ENCODE measurements around the gene ZNF471.
A peak's percentile ranks its signal among the peaks of the same experiment; 100 is the strongest.

ZNF471 gene

DNA sequence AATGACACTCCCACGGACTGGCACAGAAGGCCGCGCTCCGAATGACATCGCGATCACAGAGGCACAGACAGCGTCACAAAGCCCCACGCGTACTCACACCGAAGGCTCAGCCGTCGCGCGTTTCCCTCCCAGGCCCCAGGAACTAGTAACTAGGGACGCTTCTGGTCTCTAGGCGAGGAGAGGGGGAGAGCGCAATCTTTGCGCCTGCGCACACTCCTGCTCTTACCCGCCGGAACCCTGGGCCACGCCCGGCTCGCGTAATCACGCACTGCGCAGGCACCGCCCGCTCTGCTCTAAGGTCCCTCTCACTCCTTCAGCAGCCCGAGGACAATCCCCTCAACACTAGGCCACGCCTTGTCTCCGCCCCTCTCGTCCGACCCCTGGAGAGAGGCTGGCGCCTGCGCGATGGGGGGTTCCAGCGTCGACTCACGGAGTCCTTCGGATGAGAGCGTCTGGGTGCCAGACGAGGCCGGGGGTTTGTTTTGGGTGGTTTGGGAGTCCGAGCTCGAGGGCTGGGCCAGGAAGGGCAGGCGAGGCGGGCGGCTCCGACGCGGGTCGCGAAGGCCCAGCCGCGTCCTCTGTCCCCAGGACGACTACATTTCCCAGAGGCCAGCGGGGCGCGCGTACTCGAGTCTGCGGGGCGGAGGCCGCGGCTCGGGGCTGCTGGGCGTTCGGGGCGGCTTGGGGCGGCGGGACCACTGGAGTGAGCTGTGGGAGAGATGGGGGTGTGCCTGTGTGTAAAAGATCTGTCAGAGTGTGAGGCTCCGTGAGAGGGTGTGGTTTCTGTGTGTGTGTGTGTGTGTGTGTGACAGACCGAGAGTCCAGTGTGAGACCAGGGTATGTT lies at the start of gene ZNF471:
Gene ZNF471, plus strand, starts transcription at position 410 of the 844 bp plus-strand sequence. CDS start 3,717 bp downstream, outside the sequence.
- DNase-seq = peak; percentile 86

DNA sequence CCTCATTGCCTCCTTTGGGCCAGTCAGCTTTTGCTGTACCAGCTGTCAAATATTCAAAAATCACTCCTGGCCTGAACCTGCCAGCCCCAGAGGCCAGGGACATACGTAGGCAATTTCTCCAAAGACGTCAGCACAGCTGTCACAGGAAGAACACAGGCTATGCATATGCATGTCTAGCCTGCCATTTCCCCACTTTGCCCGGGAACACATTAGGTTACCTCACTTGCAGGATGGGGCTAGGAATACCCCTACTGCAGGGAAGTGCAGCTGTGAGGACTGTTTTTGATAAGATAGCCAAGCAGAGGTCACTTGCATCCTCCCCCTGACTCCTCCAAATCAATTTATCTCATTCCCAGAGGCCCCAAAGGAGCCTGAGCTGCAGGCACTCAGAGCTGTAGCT lies 33.3 kb upstream of the ZNF471 start:
- no peak for DNase-seq

DNA sequence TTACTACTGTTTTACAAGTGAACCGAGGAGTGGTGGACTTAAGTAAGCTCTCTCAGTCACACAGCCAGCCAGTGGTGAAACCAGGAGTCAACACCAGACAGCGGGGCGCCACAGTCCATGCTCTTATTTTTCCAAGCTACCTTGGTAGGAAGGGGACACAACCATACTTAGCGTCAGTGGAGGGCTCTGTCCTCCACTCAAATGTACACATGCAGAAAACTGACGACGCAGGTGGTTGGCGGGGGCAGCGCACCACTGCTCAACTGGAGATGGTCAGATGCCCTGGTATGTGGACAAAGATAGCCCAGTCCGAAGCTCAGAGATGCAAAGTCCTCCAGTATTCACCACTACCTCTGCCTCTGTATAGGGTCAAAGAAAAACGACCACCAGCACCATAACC lies 31.6 kb upstream of the ZNF471 start:
- no peak for DNase-seq

DNA sequence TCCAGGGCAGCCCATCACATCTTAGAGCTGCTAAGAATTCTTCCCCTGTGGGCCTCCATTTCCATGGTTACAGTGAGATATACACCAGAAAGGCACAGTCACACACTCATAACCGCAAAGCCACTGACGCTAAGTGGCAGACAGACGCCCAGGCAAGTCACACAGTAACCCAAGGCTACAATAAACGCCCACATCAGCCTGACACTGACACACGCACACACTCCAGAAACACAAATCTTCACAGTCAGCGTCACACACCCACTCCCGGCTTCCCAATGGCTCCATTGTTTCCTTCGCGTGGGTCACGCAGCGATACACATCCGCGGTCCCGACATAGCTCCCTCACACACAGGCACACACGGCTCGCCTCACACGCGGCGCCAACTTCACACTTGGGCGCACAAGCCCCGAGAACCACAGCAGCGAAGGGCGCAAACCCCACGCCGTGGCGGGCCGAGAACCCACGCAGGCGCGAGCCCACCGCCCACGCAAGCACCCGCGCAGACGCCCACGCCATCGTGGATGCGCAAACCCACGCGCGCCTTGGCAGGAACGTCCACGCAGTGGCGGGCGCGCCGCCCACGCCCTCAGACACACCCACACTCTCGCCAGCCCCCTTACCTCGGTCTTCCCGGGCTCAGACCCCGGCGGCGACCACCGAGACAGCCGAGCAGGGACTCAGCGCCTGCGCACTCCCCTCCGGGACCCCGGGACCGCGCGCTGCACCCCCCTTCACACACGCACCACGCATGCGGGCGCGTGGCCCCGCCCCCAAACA lies 30.8 kb upstream of the ZNF471 start, which contains the start of gene ZNF667:
Gene ZNF667, minus strand, starts transcription at position 695 of the 778 bp plus-strand sequence. CDS start 14,975 bp downstream, outside the sequence.
- peak; percentile 50 for DNase-seq

DNA sequence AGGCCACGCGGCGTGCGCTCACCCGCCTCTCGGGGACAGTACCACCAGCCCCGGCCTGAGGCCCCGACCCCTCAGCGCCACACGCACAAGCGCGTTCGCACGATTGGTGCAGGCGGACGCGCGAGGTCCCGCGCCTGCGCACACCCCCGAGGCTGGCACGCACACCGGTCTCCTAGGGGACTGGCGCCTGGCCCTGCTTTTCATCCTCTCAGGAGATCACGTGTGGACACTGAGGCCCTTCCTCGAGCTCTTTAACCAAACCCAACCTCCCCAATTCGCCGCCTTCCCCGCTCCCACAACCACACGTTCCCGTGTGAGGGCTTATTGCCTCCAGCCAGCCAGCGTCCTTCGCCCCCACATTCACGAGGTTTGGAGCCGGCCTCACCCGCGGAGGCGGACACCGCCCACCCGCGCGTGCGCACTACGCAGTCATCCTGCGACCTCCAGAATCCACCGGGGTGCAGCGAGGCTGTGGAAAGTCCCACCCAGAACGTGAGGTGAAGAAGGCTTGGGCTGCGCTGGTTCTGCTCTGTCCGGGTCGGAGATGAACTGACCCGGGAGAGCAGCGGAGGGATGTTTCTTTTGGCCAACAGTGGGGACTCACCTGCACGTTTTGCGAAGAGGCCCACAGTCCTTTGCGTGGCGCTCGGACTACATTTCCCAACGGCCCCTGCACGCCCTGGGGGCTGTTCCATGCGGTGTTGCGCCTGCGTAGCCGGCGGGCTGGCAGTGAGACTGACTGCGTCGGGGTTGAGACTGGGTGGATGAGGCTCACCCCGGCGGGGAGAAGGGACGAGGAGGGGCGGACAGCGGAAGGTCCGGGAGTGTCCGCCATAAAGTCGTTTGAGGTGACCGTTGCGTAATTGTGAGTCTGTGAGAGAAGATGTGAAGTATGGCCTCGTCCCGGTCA lies 30.0 kb upstream of the ZNF471 start:
- peak; percentile 75 for DNase-seq

DNA sequence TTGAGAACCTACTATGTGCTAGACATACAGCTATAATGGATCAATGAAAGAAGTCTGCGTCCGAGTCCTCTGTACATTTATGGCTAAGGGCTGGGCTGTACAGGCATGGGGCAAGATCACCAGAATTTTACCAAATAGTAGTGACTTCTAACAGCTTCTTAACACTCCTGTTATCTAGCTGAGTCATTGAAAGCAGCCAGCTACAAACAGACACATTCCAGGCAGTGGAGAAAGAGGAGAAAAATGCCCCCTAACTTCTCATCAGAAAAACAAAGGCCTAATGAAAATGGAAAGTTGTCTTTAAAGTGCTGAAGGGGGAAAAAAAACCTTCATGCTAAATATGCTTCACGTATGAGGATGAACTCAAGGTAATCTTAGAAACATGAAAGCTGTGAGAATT lies 16.3 kb upstream of the ZNF471 start:
- no peak for DNase-seq

DNA sequence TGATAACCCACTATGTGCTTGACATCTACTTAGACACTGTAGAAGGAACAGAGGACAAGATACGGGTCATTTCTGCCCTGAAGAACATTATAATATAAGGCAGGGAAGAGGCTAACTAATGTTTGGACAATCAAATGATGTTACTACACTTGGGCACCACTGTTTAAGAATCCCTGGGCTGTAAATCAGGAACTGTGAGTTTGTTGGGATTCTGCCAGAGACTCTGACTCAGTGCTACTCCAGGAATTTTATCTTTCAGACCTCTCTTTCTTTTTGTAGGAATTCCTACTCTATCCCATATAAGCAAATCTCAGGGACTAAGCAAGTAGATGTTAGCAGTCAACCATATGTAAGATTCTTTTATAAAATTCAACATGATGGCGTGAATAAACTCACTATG lies 3.1 kb upstream of the ZNF471 start:
- no peak for DNase-seq

DNA sequence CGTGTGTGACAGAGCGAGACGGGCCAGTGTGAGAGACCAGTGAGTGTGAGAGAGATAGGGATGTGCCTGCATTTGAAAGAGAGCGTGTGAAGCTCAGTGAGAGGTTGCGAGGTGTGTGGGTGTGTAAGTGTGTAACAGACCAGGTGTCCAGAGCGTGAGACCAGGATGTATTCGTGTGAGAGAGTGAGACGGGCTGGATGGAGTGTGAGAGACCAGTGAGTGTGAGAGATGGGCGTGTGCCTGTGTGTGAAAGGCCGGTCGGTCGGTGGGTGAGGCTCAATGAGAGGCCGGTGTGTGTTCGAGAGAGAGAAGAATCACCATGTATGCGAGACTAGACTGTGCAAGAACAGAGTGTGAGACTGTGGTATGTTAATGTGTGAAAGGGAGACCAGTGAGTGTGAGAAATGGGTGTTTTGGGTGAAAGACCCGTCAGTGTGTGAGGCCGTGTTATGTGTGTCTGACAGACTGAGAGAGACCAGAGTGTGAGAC lies 679 bp downstream of the ZNF471 start:
- DNase-seq = no peak

DNA sequence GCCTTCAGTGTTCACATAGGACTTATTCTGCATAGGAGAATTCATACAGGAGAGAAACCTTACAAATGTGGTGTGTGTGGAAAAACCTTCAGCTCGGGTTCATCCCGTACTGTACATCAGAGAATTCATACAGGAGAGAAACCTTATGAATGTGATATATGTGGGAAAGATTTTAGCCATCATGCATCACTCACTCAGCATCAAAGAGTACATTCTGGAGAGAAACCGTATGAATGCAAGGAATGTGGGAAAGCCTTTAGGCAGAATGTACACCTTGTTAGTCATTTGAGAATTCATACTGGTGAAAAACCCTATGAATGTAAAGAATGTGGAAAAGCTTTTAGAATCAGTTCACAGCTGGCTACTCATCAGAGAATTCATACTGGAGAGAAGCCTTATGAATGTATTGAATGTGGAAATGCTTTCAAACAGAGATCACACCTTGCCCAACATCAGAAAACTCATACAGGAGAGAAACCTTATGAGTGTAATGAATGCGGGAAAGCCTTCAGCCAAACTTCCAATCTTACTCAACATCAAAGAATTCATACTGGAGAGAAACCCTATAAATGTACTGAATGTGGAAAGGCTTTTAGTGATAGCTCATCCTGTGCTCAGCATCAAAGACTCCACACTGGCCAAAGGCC lies 17.7 kb downstream of the ZNF471 start:
- DNase-seq = no peak

DNA sequence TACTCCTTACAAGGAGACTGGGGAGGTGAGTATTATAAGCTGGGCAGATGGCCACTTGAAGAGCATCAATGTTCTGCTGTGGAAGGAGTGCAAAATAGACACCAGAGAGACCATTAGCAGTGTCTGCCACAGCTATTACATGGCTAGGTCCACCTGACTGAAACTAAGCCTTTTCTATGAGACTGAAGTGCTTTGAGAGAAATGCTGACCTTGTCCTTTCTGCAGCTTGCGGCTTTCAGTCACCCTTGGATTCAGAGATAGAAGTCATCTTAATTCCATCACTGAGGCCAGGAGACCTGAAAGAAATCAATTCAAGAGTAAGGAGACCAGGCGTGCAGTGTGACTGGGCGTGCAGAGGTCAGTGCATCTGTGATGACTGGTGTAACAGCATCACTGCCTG lies 29.8 kb downstream of the ZNF471 start:
- no peak for DNase-seq

DNA sequence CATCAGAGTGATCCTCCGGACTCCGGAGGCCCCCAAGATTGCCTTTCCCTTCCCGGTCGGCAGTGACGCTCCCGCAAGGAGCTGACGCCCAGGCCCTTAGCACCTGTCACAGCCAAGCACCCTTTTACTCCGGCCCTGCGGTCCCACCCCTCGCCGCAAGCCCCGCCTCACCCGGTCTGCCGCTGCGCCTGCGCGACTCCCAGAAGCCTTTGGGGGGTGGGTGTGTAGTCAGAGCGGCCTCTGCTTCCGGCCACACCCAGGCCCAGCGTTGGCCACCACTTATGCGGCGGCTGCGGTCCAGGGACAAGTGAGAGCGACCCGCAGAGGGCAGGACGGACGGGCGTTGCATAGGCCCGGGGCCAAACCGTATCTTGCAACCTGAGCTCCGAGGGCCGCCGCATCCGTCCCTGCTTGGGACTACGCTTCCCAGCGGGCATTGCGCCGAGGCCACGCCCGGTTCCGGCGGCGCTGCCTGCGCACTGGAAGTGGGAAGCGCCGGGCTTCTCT lies 30.7 kb downstream of the ZNF471 start:
- peak; percentile 92 for DNase-seq

DNA sequence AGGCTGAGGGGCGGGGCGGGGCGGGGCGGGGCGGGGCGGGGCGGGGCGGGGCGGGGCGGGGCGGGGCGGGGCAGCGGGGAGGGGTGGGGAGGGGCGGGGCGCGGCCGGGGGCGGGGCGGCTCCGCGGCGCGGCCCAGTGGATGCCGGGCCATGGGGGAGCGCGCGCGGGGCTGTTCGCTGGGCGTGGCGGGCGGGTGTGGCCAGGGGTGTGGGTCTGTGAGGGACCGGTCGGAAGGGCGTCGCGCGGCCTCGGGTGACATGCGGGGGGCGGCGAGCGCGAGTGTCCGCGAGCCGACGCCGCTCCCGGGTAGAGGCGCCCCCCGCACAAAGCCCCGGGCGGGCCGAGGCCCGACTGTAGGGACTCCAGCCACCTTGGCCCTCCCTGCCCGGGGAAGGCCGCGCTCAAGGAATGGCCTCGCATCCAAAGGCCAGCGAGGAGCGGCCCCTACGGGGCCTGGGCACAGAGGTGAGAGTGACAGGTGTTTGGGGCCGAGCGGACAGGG lies 31.2 kb downstream of the ZNF471 start, which contains the start of gene ZFP28:
Gene ZFP28, plus strand, starts transcription at position 188 of the 503 bp plus-strand sequence. Its CDS starts 71 bp downstream, at position 259.
- peak; percentile 80 for DNase-seq

DNA sequence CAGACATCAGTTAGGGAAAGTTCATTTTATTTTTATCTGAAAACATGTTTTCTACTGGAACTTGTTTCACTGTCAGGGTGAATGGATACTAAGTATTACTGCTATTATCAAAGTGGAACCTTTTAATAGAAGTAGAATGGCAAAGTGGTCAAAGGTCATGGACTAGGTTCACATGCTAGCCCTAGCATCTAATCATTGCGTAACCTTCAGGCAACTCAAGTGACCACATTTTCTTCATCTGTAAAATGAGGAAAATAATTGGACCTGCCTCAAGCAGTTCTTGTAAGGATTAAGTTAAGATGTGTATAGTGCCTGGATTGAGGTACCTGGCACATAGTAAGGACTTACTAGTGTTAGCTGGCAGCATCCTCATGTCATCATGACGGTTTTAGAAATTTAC lies 36.1 kb downstream of the ZNF471 start:
- DNase-seq = no peak

DNA sequence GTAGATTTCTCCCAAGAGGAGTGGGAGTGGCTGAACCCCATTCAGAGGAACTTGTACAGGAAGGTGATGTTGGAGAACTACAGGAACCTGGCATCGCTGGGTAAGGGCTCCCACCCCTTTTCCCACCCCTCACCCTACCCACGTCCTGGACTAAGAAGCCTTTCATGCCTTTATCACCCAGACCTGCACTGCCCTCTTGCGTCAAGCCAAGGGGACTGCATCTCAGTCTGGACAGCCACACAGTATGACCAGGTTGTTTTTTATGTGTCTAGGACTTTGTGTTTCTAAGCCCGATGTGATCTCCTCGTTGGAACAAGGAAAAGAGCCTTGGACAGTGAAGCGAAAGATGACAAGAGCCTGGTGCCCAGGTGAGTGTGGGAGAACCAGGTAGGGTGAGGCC lies 39.9 kb downstream of the ZNF471 start:
- no peak for DNase-seq

DNA sequence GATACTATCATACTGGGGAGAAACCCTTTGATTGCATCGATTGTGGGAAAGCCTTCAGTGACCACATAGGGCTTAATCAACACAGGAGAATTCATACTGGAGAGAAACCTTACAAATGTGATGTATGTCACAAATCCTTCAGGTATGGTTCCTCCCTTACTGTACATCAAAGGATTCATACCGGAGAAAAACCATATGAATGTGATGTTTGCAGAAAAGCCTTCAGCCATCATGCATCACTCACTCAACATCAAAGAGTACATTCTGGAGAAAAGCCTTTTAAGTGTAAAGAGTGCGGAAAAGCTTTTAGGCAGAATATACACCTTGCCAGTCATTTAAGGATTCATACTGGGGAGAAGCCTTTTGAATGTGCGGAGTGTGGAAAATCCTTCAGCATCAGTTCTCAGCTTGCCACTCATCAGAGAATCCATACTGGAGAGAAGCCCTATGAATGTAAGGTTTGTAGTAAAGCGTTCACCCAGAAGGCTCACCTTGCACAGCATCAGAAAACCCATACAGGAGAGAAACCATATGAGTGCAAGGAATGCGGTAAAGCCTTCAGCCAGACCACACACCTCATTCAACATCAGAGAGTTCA lies 46.7 kb downstream of the ZNF471 start:
- no peak for DNase-seq

DNA sequence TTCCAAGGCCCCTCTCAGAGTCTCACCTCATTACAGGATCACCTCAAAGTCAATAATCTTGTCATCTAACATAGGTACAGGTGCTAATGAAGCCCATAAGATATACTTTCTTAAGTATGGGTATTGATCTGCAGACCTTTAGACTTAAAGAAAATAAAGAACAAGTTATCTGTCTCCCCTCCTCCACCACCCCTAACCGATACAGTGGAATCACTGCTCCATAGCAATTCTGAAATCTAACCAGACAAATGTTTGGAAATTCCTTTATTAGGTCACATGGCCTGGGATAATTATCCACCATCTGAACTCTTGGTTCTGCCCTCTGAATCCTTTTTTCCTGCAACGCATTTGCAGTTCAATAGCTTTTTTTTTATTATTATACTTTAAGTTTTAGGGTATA lies 55.1 kb downstream of the ZNF471 start:
- DNase-seq = no peak

DNA sequence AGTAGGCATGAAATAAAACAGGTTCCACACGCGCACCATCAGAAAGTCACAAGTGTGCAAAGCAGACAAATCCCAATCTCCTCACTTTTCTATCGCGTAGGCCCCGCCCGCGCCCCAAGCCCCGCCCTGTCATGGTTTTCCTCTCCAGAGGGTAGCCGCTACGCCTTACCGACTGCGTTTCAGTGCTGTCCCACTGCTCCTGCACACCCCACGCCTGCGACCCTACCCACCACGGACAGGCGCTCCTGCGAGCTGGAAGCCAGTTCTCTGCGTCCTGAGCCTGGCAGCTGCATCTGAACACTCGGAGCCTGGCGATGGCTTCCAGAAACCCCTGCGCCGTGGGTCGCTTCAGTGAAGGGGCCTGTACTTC lies 59.2 kb downstream of the ZNF471 start:
- DNase-seq = peak; percentile 68

DNA sequence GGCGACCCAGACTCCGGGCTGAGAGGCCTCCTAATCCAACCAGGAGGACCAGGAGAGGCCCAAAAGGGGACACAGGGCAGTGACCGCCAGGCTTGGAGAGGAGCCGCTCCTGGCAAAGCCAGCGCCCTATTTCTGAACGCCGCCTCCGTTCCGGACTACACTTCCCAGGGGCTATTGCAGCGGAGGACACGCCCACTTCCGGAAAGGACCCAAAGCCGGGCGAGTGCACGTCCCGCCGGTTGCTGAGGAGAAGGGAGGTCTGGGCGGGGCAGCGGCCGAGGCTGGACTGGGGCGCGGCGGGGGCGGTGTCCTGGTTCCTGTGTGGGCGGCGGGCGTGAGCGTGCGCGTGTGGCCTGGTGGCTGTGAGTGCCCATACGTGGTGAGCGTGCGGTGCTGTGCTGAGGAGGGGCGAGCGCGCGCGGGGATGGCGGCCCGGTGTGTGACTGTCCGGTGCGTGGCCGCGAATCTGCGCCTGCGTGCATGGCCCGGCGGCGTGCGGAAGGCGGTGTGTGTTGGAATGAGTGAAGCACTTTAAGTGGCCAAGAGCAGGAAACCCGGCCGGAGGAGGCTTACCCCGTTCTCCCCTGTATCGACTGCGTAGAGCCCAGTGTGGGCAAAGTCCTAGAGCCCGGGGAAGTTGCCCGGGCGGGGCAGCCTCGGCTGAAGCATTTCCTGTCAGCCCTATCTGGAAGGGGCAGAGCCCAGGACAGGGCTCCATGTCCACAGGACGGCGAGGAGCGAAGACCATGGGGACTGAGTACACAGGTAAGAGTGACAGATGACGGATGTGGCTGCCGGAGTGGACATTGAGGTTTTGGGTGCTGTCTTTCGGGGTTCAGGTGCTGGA lies 59.8 kb downstream of the ZNF471 start, which contains the start of gene ZNF470:
Gene ZNF470, plus strand, starts transcription at position 195 of the 847 bp plus-strand sequence. CDS start 2,844 bp downstream, outside the sequence.
- DNase-seq = peak; percentile 91

DNA sequence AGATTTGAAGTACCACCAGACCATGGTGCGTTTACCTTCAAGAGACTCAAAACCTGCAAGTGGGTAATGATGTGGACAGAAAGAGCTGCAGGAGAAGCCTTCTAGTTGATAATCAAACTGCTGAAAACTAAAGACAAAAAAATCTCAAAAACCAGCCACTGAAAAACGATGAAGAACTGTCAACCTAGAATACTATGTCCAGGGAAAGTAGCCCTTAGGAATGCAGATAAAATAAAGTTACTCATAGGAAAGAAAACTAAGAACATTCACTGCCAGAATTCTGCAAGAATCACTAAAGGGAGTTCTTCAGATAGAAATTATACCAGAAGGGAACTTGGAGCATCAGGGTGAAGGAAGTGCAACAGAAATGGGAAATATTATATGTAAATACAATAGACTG lies 64.9 kb downstream of the ZNF471 start:
- no peak for DNase-seq

DNA sequence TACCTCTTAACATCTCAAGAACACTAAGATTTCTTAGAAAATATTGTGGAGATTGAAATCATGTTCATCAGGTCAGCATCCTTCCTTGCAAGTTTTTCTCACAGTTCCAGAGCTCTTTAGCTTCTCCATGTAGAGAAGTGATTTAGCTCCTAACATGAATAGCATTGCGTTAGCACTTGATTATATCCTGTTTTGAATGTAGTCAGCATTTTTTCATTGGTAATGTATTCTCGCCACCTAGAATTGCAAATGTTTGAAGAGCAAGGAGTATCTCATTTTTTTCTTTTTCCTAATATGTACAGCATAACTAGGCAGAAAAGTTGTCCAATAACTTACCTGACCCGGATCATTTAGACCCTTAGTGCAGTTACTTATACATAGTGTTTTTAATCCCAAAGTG lies 66.3 kb downstream of the ZNF471 start:
- DNase-seq = no peak
